Measurements from ENCODE around the gene ARPIN.
A peak's percentile ranks its signal among the peaks of the same experiment; 100 is the strongest.

The ARPIN gene

DNA sequence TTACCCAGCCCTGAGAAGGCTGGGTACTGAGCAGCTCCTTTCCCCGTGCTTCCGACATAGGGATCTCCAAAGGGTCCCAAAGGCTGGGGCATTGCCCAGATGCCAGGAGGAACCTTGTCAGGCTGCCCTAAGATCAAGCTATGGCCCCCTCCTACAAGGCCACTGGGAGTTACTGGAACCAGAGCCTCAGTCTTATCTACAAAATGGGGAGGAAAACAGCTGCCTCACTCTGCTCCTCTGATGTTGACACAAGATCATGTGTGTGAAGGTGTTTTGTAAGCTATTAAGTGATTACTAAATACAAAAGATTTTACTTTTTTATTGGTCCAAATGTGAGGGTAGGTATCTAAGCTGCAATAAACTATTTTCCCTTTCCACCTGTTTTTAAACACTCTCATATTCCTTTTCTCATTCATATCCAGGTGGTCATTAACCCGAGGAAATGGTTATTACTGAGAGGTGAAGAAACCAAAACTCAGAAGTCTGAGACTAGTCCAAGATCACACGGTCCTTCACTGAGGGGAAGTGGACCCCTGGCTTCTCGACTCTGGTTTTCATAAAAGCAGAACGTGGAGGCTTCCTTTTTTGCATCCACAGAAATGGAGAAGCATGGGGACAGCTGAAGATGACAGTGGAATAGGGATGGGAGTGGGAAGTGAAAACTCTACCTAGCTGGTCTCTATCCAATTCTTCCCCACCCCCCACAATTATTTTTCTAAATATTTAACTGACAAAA is 1.7 kb downstream of the ARPIN start:
- Histone ChIP-seq H3K4me1 (ENCODE audit: insufficient read depth, poor library complexity, severe bottlenecking) (peaks cover 14% of the 10 kb centered on the region), H3K4me3 (ENCODE audit: severe bottlenecking) (no peak overlapping the region), H3K27me3 (ENCODE audit: insufficient read depth, poor library complexity, severe bottlenecking) (no peaks in the 10 kb centered on the region), H3K9me3 (ENCODE audit: severe bottlenecking) (no peaks in the 10 kb centered on the region), H3K36me3 (ENCODE audit: low read depth) (peaks cover 16% of the 10 kb centered on the region), H3K27ac (ENCODE audit: poor library complexity, severe bottlenecking) (no peak overlapping the region)
- TF ChIP-seq, protein P1, sequence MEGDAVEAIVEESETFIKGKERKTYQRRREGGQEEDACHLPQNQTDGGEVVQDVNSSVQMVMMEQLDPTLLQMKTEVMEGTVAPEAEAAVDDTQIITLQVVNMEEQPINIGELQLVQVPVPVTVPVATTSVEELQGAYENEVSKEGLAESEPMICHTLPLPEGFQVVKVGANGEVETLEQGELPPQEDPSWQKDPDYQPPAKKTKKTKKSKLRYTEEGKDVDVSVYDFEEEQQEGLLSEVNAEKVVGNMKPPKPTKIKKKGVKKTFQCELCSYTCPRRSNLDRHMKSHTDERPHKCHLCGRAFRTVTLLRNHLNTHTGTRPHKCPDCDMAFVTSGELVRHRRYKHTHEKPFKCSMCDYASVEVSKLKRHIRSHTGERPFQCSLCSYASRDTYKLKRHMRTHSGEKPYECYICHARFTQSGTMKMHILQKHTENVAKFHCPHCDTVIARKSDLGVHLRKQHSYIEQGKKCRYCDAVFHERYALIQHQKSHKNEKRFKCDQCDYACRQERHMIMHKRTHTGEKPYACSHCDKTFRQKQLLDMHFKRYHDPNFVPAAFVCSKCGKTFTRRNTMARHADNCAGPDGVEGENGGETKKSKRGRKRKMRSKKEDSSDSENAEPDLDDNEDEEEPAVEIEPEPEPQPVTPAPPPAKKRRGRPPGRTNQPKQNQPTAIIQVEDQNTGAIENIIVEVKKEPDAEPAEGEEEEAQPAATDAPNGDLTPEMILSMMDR (IDR thresholded peaks at IDR 0.05; ENCODE audit: poor library complexity, severe bottlenecking): no peak
- DNase-seq (ENCODE audit: low spot score) (peak; percentile 26), ATAC-seq (ENCODE audit: low read depth) (no peak)

DNA sequence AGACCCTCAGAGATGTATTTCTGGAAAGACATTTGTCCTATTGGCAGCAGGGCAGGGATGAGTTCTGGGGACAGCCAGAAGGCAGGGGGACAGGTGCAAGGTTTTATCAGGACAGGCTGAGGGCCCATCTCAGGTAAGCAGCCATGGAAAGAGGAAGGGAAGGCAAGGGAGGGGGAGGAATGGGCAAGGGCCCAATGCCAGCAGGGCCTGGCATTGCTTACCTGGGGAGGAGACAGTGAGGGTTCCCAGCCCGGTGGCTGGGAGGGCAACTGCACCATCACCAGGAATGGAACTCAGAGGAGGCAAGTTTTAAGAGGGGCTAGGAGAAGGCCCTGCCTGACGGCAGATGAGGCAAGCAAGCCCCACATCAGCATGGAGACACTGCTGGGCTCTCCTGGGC is 3.1 kb downstream of the ARPIN start:
- no peak for ATAC-seq (ENCODE audit: low read depth)
- DNase-seq (ENCODE audit: low spot score): no peak
- peaks cover 16% of the 10 kb centered on the region for H3K36me3 ChIP-seq (ENCODE audit: low read depth)

DNA sequence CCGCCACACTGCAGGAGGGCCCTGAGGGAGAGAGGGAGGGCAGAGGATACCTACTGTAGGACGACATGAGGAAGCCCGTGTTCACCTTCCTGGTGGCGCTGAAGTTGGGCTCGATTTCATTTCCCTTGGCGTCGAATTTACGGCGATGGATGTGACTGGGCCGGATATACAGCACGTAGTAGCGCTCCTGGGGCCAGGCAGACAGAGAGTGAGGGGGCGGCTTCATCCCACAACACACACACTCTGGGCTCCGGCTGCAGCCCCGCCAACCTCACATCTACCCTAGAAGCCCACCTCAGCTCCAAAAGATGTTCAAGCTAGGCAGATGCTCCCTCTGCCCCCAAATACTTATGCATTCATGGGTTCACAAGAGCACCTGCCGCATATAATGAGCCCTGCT is 4.5 kb downstream of the ARPIN start:
- Histone ChIP-seq H3K36me3 (ENCODE audit: low read depth) (peaks cover 22% of the 10 kb centered on the region), H3K4me3 (ENCODE audit: severe bottlenecking) (no peak overlapping the region), H3K27ac (ENCODE audit: poor library complexity, severe bottlenecking) (no peak overlapping the region), H3K27me3 (ENCODE audit: insufficient read depth, poor library complexity, severe bottlenecking) (no peaks in the 10 kb centered on the region), H3K4me1 (ENCODE audit: insufficient read depth, poor library complexity, severe bottlenecking) (peaks cover 8% of the 10 kb centered on the region), H3K9me3 (ENCODE audit: severe bottlenecking) (no peaks in the 10 kb centered on the region)
- TF ChIP-seq, protein P1 (IDR thresholded peaks at IDR 0.05; ENCODE audit: poor library complexity, severe bottlenecking): no peak
- ATAC-seq (ENCODE audit: low read depth) (no peak), DNase-seq (ENCODE audit: low spot score) (peak; percentile 52)

More for the DNA sequence above, 3.1 kb downstream of the ARPIN start:
- Histone ChIP-seq H3K9me3 (ENCODE audit: severe bottlenecking) (no peaks in the 10 kb centered on the region), H3K4me1 (ENCODE audit: insufficient read depth, poor library complexity, severe bottlenecking) (peaks cover 8% of the 10 kb centered on the region), H3K27me3 (ENCODE audit: insufficient read depth, poor library complexity, severe bottlenecking) (no peaks in the 10 kb centered on the region), H3K4me3 (ENCODE audit: severe bottlenecking) (no peak overlapping the region), H3K27ac (ENCODE audit: poor library complexity, severe bottlenecking) (no peak overlapping the region)
- TF ChIP-seq, protein P1 (IDR thresholded peaks at IDR 0.05; ENCODE audit: poor library complexity, severe bottlenecking): no peak

DNA sequence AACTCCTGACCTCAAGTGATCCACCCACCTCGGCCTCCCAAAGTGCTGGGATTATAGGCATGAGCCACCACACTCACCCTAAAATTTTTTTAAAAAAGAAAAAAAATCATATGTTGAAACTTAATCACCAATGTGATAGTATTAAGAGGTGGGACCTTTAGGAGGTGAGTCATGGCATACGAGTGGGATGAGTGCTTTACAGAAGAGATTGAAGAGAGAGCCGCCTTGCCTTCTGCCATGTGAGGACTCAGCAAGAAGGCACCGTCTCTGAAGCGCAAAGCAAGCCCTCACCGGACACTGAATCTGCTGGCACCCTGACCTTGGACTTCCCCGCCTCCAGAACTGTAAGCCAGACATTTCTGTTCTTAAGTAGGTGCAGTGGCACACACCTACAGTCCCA is 5.5 kb downstream of the ARPIN start:
- Histone ChIP-seq H3K36me3 (ENCODE audit: low read depth) (peaks cover 28% of the 10 kb centered on the region), H3K27ac (ENCODE audit: poor library complexity, severe bottlenecking) (no peak overlapping the region), H3K4me1 (ENCODE audit: insufficient read depth, poor library complexity, severe bottlenecking) (peaks cover 8% of the 10 kb centered on the region), H3K9me3 (ENCODE audit: severe bottlenecking) (no peaks in the 10 kb centered on the region), H3K27me3 (ENCODE audit: insufficient read depth, poor library complexity, severe bottlenecking) (no peaks in the 10 kb centered on the region), H3K4me3 (ENCODE audit: severe bottlenecking) (no peak overlapping the region)
- DNase-seq (ENCODE audit: low spot score) (peak; percentile 42), ATAC-seq (ENCODE audit: low read depth) (no peak)
- TF ChIP-seq, protein P1 (IDR thresholded peaks at IDR 0.05; ENCODE audit: poor library complexity, severe bottlenecking): no peak

DNA sequence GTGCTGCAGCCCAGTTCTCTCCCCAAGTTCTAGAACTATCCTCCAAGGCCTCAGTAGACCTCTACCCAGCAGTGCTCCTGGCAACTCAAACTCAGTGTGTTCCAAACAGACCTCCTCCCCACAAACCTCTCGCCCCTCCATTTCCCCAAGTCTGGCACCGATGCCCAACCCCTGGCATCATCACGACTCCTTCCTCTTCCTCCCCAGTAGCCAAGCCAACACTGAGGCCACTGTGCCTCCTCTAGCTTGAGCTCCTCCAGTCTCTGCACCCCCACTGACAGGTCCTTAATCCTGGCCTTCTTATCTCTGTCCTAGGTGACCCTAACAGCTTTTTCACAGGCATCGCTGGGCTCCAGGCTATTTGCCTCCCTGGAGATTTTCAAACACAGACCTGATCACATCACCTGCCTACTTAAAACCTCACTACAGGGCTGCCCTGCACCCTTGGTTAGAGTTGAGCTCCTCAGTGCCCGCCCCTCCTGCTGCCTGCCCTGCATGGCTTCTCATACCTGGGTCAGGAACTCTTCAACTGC is 6.8 kb downstream of the ARPIN start:
- peaks cover 35% of the 10 kb centered on the region for H3K36me3 ChIP-seq (ENCODE audit: low read depth)
- no peak overlapping the region for H3K4me3 ChIP-seq (ENCODE audit: severe bottlenecking)
- no peaks in the 10 kb centered on the region for H3K9me3 ChIP-seq (ENCODE audit: severe bottlenecking)
- H3K27me3 ChIP-seq (ENCODE audit: insufficient read depth, poor library complexity, severe bottlenecking): no peaks in the 10 kb centered on the region
- TF ChIP-seq, protein P1 (IDR thresholded peaks at IDR 0.05; ENCODE audit: poor library complexity, severe bottlenecking): no peak
- no peaks in the 10 kb centered on the region for H3K4me1 ChIP-seq (ENCODE audit: insufficient read depth, poor library complexity, severe bottlenecking)
- H3K27ac ChIP-seq (ENCODE audit: poor library complexity, severe bottlenecking): no peak overlapping the region
- ATAC-seq (ENCODE audit: low read depth): no peak
- DNase-seq (ENCODE audit: low spot score): no peak

All from RWPE2 (cell line).